HCT116 (cell line): ENCODE measurements around the gene MCL1. TPM values are rescaled to one million over a fixed set of nuclear protein-coding genes. Genes with fewer than 3 reads are reported as not detected.

Experiments
- ATAC-seq: fragments of 200-7000 bp; cut with Tn5 transposase; 2 replicates; pipeline ENCODE4 v1.9.1; 2020; ENCODE audit warnings: mild to moderate bottlenecking, moderate library complexity
- BruUV-seq: library from RNA; stranded (reverse); fragments of 400-500 nt; replicated peaks from 2 replicates; lab custom pipeline; 2021; lab: Mats Ljungman, UMichigan
- CTCF ChIA-PET: fragments of 300-600 bp; sonication (Branson Sonifier 250); formaldehyde crosslinking; loops from one replicate; lab custom pipeline; 2021; ENCODE audit warnings: antibody characterized with exemption; lab: Charles Lee
- POLR2A ChIA-PET: fragments of 300-600, 350-600 bp; sonication (Branson Sonifier 250); formaldehyde crosslinking; loops from one replicate; lab custom pipeline; 2021; ENCODE audit warnings: antibody characterized with exemption; lab: Charles Lee
- RAD21 ChIA-PET, 2 experiments: fragments of 300-600 bp; sonication (Branson Sonifier 250); formaldehyde crosslinking; loops; one replicate each; lab custom pipeline; 2023; ENCODE audit warnings: low total read pairs in 2 of 2; ENCODE audit not compliant: uncharacterized antibody in 2 of 2, unreplicated experiment in 2 of 2, low non-redundant PET in 1 of 2; lab: Charles Lee
- DNase-seq: peaks from one replicate; pipeline ENCODE4 v3.0.0-alpha.2; 2010; ENCODE audit warnings: low read depth, low spot score
- H2AFZ ChIP-seq: fragments of 200-600 bp; shearing (Covaris generic), sonication (generic); 2 replicates; pipeline ENCODE4 v1.6.1; 2017; ENCODE audit warnings: low read depth, mixed run types, mixed read lengths, antibody characterized with exemption, low read length; ENCODE audit not compliant: poor library complexity, severe bottlenecking
- H3K27ac ChIP-seq: 2 replicates; pipeline ENCODE4 v1.5.1; 2012; ENCODE audit warnings: low read depth, low read length
- H3K27me3 ChIP-seq: fragments of 200-600 bp; sonication (generic); 2 replicates; pipeline ENCODE4 v1.6.1; 2016; ENCODE audit warnings: mixed run types, low read length, mixed read lengths; ENCODE audit not compliant: insufficient read depth
- H3K36me3 ChIP-seq, 2 experiments: fragments of 200-500 bp in 1 of 2; fragments of 200-600 bp in 1 of 2; sonication (Bioruptor generic) in 1 of 2; sonication (generic) in 1 of 2; 2 replicates each; pipeline versions ENCODE4 v1.5.1 to v1.6.1; 2014 to 2016; ENCODE audit warnings: low read length in 2 of 2, inconsistent platforms in 1 of 2, mixed read lengths in 1 of 2, mixed run types in 1 of 2; ENCODE audit not compliant: insufficient read depth in 2 of 2, control insufficient read depth in 1 of 2
- H3K4me1 ChIP-seq, 2 experiments: fragments of 200-600 bp in 1 of 2; sonication (generic) in 1 of 2; 2 replicates each; pipeline versions ENCODE4 v1.5.1 to v1.6.1; 2012 to 2017; ENCODE audit warnings: low read length in 2 of 2, inconsistent platforms in 1 of 2, mild to moderate bottlenecking in 1 of 2, mixed read lengths in 1 of 2, mixed run types in 1 of 2, moderate library complexity in 1 of 2; ENCODE audit not compliant: insufficient read depth in 2 of 2, control insufficient read depth in 1 of 2
- H3K4me2 ChIP-seq: fragments of 200-600 bp; sonication (generic); 2 replicates; pipeline ENCODE4 v1.6.1; 2017; ENCODE audit warnings: mixed run types, low read length, mixed read lengths
- H3K4me3 ChIP-seq, 2 experiments: fragments of 200-600 bp in 1 of 2; sonication (generic) in 1 of 2; replicated peaks in 1 of 2; 2 replicates each; pipeline ENCODE4 v1.5.1; 2011 to 2016; ENCODE audit warnings: low read length in 2 of 2, control low read depth in 1 of 2, low read depth in 1 of 2, mild to moderate bottlenecking in 1 of 2, mixed read lengths in 1 of 2, mixed run types in 1 of 2
- H3K79me2 ChIP-seq: fragments of 200-600 bp; sonication (generic); 2 replicates; pipeline ENCODE4 v1.6.1; 2017; ENCODE audit warnings: mild to moderate bottlenecking, mixed run types, low read length, moderate library complexity, mixed read lengths; ENCODE audit not compliant: insufficient read depth
- H3K9ac ChIP-seq: fragments of 200-600 bp; sonication (generic); 2 replicates; pipeline ENCODE4 v1.6.1; 2016; ENCODE audit warnings: low read length, mixed read lengths
- H3K9me2 ChIP-seq: fragments of 200-600 bp; sonication (generic), shearing (Covaris generic); 2 replicates; pipeline ENCODE4 v1.6.1; 2017; ENCODE audit warnings: mixed run types, mild to moderate bottlenecking, moderate library complexity; ENCODE audit not compliant: insufficient read depth
- H3K9me3 ChIP-seq, 2 experiments: fragments of 200-500 bp in 1 of 2; fragments of 200-600 bp in 1 of 2; sonication (Bioruptor generic) in 1 of 2; sonication (generic) in 1 of 2; 2 replicates each; pipeline ENCODE4 v1.6.1; 2014 to 2017; ENCODE audit warnings: low read length in 2 of 2, mixed read lengths in 2 of 2, inconsistent platforms in 1 of 2, low read depth in 1 of 2, mild to moderate bottlenecking in 1 of 2, mixed run types in 1 of 2, moderate library complexity in 1 of 2; ENCODE audit not compliant: control insufficient read depth in 1 of 2, insufficient read depth in 1 of 2
- H4K20me1 ChIP-seq: fragments of 200-600 bp; sonication (generic), shearing (Covaris generic); 2 replicates; pipeline ENCODE4 v1.6.1; 2017; ENCODE audit warnings: mixed run types, mild to moderate bottlenecking, moderate library complexity; ENCODE audit not compliant: insufficient read depth
- CEBPB ChIP-seq: IDR thresholded peaks from 2 replicates; pipeline ENCODE4 v1.6.1; 2012; ENCODE audit warnings: low read depth
- ELF1 ChIP-seq: IDR thresholded peaks from 2 replicates; pipeline ENCODE4 v1.6.1; 2012; ENCODE audit warnings: low read depth, borderline replicate concordance
- JUND ChIP-seq: IDR thresholded peaks from 2 replicates; pipeline ENCODE4 v1.6.1; 2012
- POLR2A ChIP-seq: IDR thresholded peaks from 2 replicates; pipeline ENCODE4 v1.7.0; 2011; ENCODE audit warnings: borderline replicate concordance; ENCODE audit not compliant: insufficient read depth, insufficient read length; ENCODE audit errors: extremely low read depth
- REST ChIP-seq: IDR thresholded peaks from 2 replicates; pipeline ENCODE4 v1.6.1; 2012; ENCODE audit warnings: low read depth
- ZBTB33 ChIP-seq: IDR thresholded peaks from 2 replicates; pipeline ENCODE4 v1.6.1; 2011; ENCODE audit warnings: mild to moderate bottlenecking, low read length, moderate library complexity; ENCODE audit not compliant: insufficient replicate concordance; ENCODE audit errors: extremely low read depth
- ZFX ChIP-seq: fragments of 450-650 bp; IDR thresholded peaks from 2 replicates; pipeline ENCODE4 v1.6.1; 2017
- intact Hi-C: fragments of 100-400 bp; cut with micrococcal nuclease; formaldehyde crosslinking; loops from 2 replicates; pipeline ENCODE4 v1.10.0; 2022
- total RNA-seq: library from RNA; stranded (reverse); gene quantifications from one replicate; pipeline ENCODE4 v1.2.1, GENCODE V29; 2021; ENCODE audit not compliant: unreplicated experiment

The MCL1 gene
- total RNA-seq, 1 experiment from 2014 or later, result 146 TPM

GRCh38 chr1:150528196-150528595, 51.2 kb downstream of the MCL1 start:
- H3K4me2 ChIP-seq, result no peak overlapping the region
- no peak overlapping the region for H3K4me3 ChIP-seq
- intact Hi-C loops, result no loop called here
- peaks cover 0 to 10% of the 10 kb centered on the region in 2 experiments; a peak in 2 of 4 replicates for H3K4me1 ChIP-seq
- DNase-seq, result no peak
- no peaks in the 10 kb centered on the region for H3K9me2 ChIP-seq
- ATAC-seq, result no peak
- TF ChIP-seq ZFX (no peak), JUND (no peak), CEBPB (no peak), ZBTB33 (no peak)
- no peaks in the 10 kb centered on the region for H3K36me3 ChIP-seq
- H3K27ac ChIP-seq, result no peak overlapping the region
- no peak overlapping the region for H3K9ac ChIP-seq
- H3K9me3 ChIP-seq, result no peaks in the 10 kb centered on the region
- no peaks in the 10 kb centered on the region for H3K79me2 ChIP-seq
- H3K27me3 ChIP-seq, result no peaks in the 10 kb centered on the region
- BruUV-seq, result no TSS peak
- RAD21 ChIA-PET, result no interaction called here
- no peaks in the 10 kb centered on the region for H4K20me1 ChIP-seq
- POLR2A ChIA-PET, result no interaction called here
- no peak overlapping the region for H2AFZ ChIP-seq
- CTCF ChIA-PET, result no interaction called here

DNA sequence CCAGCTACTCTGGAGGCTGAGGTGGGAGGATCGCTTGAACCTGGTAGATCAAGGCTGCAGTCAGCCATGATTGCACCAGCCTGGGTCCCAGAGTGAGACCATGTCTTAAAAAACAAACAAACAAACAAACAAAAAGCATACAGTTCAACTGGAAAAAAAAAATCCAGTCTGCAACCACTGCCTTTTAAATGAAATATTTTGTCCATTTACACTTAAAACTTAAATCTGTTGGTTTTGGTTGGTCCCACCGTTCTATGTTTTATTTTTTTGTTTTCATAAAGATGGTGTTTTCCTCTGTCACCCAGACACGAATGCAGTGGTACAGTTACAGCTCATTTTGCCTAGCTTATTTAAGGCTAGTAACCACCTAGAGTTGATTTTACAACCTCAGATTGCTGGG, 54.1 kb downstream of the MCL1 start:
- Histone ChIP-seq H3K4me2 (no peak overlapping the region), H3K9me2 (no peaks in the 10 kb centered on the region), H3K4me3 (no peak overlapping the region), H3K27ac (no peak overlapping the region), H4K20me1 (no peaks in the 10 kb centered on the region), H3K36me3 (no peaks in the 10 kb centered on the region), H3K27me3 (no peaks in the 10 kb centered on the region), H3K79me2 (no peaks in the 10 kb centered on the region), H3K4me1 (no peaks in the 10 kb centered on the region), H3K9me3 (no peaks in the 10 kb centered on the region), H3K9ac (no peak overlapping the region), H2AFZ (no peak overlapping the region)
- CTCF ChIA-PET, result no interaction called here
- DNase-seq (no peak), ATAC-seq (no peak)
- BruUV-seq, result no TSS peak
- POLR2A ChIA-PET, result no interaction called here
- intact Hi-C loops, result no loop called here
- RAD21 ChIA-PET, result no interaction called here
- no peak for TF ChIP-seq ZBTB33
- no peak for TF ChIP-seq REST
- TF ChIP-seq ELF1, result no peak
- TF ChIP-seq CEBPB, result no peak
- no peak for TF ChIP-seq POLR2A
